Dermis microvascular lymphatic vessel endothelial cell (primary cell): ENCODE results near the gene EIF2B5. TPM values are rescaled to one million over a fixed set of nuclear protein-coding genes. Genes with fewer than 3 reads are reported as not detected.
A peak's percentile ranks its signal among the peaks of the same experiment; 100 is the strongest.
"Not testable (repeated sequence)": the region's sequence is repeated elsewhere in the genome, so short reads cannot be mapped to it uniquely, and the experiment has no call there.

ENCODE experiments used
- DNase-seq, 2 donors: peaks; one replicate each; pipeline versions ENCODE4 v3.0.0 to v3.0.0-alpha.2; 2010; ENCODE audit warnings: low read depth in 2 of 2
- total RNA-seq: library from RNA; depleted of rRNA; stranded (reverse); fragments of >200 nt; gene quantifications from 2 replicates; pipeline ENCODE4 v1.2.1, GENCODE V29; 2014

Gene EIF2B5
- total RNA-seq, 1 donor from 2014 or later: 31.5 TPM

GRCh38 chr3:184145751-184146270 lies 10.7 kb downstream of the EIF2B5 start:
- DNase-seq: no peak

GRCh38 chr3:184148076-184148475 lies 12.9 kb downstream of the EIF2B5 start:
- no peak for DNase-seq

GRCh38 chr3:184149123-184149522 lies 14.0 kb downstream of the EIF2B5 start:
- no peak for DNase-seq

- DNase-seq: peak in 1 of 2 donors; percentile 44
Measured at GRCh38 chr3:184149770-184150169, 14.6 kb downstream of the EIF2B5 start.

GRCh38 chr3:184154885-184155643 lies 19.9 kb downstream of the EIF2B5 start, which contains the start of gene DVL3:
TSS of gene DVL3 (plus strand) at chr3:184155377. CDS start at chr3:184155636, 259 bp downstream.
- DNase-seq: peak in 1 of 2 donors; percentile 69

GRCh38 chr3:184155644-184156521 lies 20.7 kb downstream of the EIF2B5 start:
- peak in 1 of 2 donors; percentile 31 for DNase-seq

GRCh38 chr3:184156522-184156955 lies 21.4 kb downstream of the EIF2B5 start:
- peak in 1 of 2 donors; percentile 39 for DNase-seq

GRCh38 chr3:184157206-184157605 lies 22.0 kb downstream of the EIF2B5 start:
- no peak for DNase-seq

GRCh38 chr3:184158404-184158803 lies 23.2 kb downstream of the EIF2B5 start:
- DNase-seq: no peak

GRCh38 chr3:184160456-184160855 lies 25.3 kb downstream of the EIF2B5 start:
- peak in 1 of 2 donors; percentile 25 for DNase-seq

GRCh38 chr3:184162571-184163070 lies 27.5 kb downstream of the EIF2B5 start:
- not testable (repeated sequence) for DNase-seq

GRCh38 chr3:184164648-184165330 lies 29.6 kb downstream of the EIF2B5 start:
- DNase-seq: no peak

GRCh38 chr3:184165543-184165942 lies 30.4 kb downstream of the EIF2B5 start:
- no peak for DNase-seq

- DNase-seq: no peak
Measured at GRCh38 chr3:184166671-184167070, 31.5 kb downstream of the EIF2B5 start.

- DNase-seq: no peak
Measured at GRCh38 chr3:184167786-184168185, 32.6 kb downstream of the EIF2B5 start.

GRCh38 chr3:184168363-184169120 lies 33.4 kb downstream of the EIF2B5 start:
- DNase-seq: no peak

GRCh38 chr3:184169896-184170875 lies 35.0 kb downstream of the EIF2B5 start:
- DNase-seq: no peak

- no peak for DNase-seq
Measured at GRCh38 chr3:184171562-184171961, 36.4 kb downstream of the EIF2B5 start.

GRCh38 chr3:184172681-184173373 lies 37.7 kb downstream of the EIF2B5 start:
- DNase-seq: peak in 1 of 2 donors; percentile 47
